ENCODE data around the gene PHOX2B.

Gene PHOX2B

GRCh38 chr4:41785665-41786064 is 37.1 kb upstream of the PHOX2B start:
- no peaks in the 10 kb centered on the region for H3K79me2 ChIP-seq (ENCODE audit: insufficient read depth, low read length)
- no peak overlapping the region for H3K9ac ChIP-seq (ENCODE audit: low read depth, low read length)
- ATAC-seq (ENCODE audit: insufficient read depth, low read depth) (no peak), DNase-seq (no peak)
- H3K4me3 ChIP-seq (ENCODE audit: low read depth in 1 of 2, low read length in 2 of 2), result no peak overlapping the region
- H3K36me3 ChIP-seq (ENCODE audit: insufficient read depth, low read length), result no peaks in the 10 kb centered on the region
- H3K4me1 ChIP-seq (ENCODE audit: insufficient read depth, low read length), result no peaks in the 10 kb centered on the region
- H3K9me3 ChIP-seq (ENCODE audit: insufficient read depth, low read length, severe bottlenecking), result no peaks in the 10 kb centered on the region
- no peaks in the 10 kb centered on the region for H3K27me3 ChIP-seq (ENCODE audit: insufficient read depth, low read length, poor library complexity)
- no peak overlapping the region for H2AFZ ChIP-seq (ENCODE audit: low read depth, low read length)
- H3K4me2 ChIP-seq (ENCODE audit: insufficient read depth, low read length), result no peak overlapping the region
- TF ChIP-seq CTCF (IDR thresholded peaks at IDR 0.05; ENCODE audit: borderline replicate concordance, extremely low read depth, low read length, poor library complexity, severe bottlenecking), result no peak
- TF ChIP-seq EZH2 (IDR thresholded peaks at IDR 0.05; ENCODE audit: borderline replicate concordance, low read depth, low read length, severe bottlenecking), result no peak
- H3K27ac ChIP-seq (ENCODE audit: low read length), result no peak overlapping the region
- H4K20me1 ChIP-seq (ENCODE audit: insufficient read depth, low read length), result no peaks in the 10 kb centered on the region

- no peaks in the 10 kb centered on the region for H4K20me1 ChIP-seq (ENCODE audit: insufficient read depth, low read length)
- H3K4me1 ChIP-seq (ENCODE audit: insufficient read depth, low read length), result no peaks in the 10 kb centered on the region
Measured at GRCh38 chr4:41784191-41784979, 35.9 kb upstream of the PHOX2B start.

GRCh38 chr4:41776466-41776865 is 27.9 kb upstream of the PHOX2B start:
- no peaks in the 10 kb centered on the region for H3K9me3 ChIP-seq (ENCODE audit: insufficient read depth, low read length, severe bottlenecking)
- ATAC-seq (ENCODE audit: insufficient read depth, low read depth), result no peak
- H3K36me3 ChIP-seq (ENCODE audit: insufficient read depth, low read length), result no peaks in the 10 kb centered on the region
- H3K27me3 ChIP-seq (ENCODE audit: insufficient read depth, low read length, poor library complexity), result no peaks in the 10 kb centered on the region
- no peak for TF ChIP-seq CTCF (IDR thresholded peaks at IDR 0.05; ENCODE audit: borderline replicate concordance, extremely low read depth, low read length, poor library complexity, severe bottlenecking)
- no peak for TF ChIP-seq EZH2 (IDR thresholded peaks at IDR 0.05; ENCODE audit: borderline replicate concordance, low read depth, low read length, severe bottlenecking)
- H3K27ac ChIP-seq (ENCODE audit: low read length), result no peak overlapping the region
- H4K20me1 ChIP-seq (ENCODE audit: insufficient read depth, low read length), result no peaks in the 10 kb centered on the region
- no peak overlapping the region for H3K4me3 ChIP-seq (ENCODE audit: low read depth in 1 of 2, low read length in 2 of 2)
- H3K79me2 ChIP-seq (ENCODE audit: insufficient read depth, low read length), result no peaks in the 10 kb centered on the region
- no peak overlapping the region for H3K9ac ChIP-seq (ENCODE audit: low read depth, low read length)
- DNase-seq, result no peak
- no peak overlapping the region for H2AFZ ChIP-seq (ENCODE audit: low read depth, low read length)
- no peak overlapping the region for H3K4me2 ChIP-seq (ENCODE audit: insufficient read depth, low read length)
- no peaks in the 10 kb centered on the region for H3K4me1 ChIP-seq (ENCODE audit: insufficient read depth, low read length)

More at GRCh38 chr4:41784191-41784979, 35.9 kb upstream of the PHOX2B start:
- no peaks in the 10 kb centered on the region for H3K27me3 ChIP-seq (ENCODE audit: insufficient read depth, low read length, poor library complexity)
- no peak overlapping the region for H2AFZ ChIP-seq (ENCODE audit: low read depth, low read length)
- H3K4me2 ChIP-seq (ENCODE audit: insufficient read depth, low read length), result no peak overlapping the region
- H3K27ac ChIP-seq (ENCODE audit: low read length), result no peak overlapping the region
- no peak for ATAC-seq (ENCODE audit: insufficient read depth, low read depth)
- no peak for DNase-seq
- H3K79me2 ChIP-seq (ENCODE audit: insufficient read depth, low read length), result no peaks in the 10 kb centered on the region
- no peak for TF ChIP-seq CTCF (IDR thresholded peaks at IDR 0.05; ENCODE audit: borderline replicate concordance, extremely low read depth, low read length, poor library complexity, severe bottlenecking)
- TF ChIP-seq EZH2 (IDR thresholded peaks at IDR 0.05; ENCODE audit: borderline replicate concordance, low read depth, low read length, severe bottlenecking), result no peak
- no peaks in the 10 kb centered on the region for H3K36me3 ChIP-seq (ENCODE audit: insufficient read depth, low read length)
- no peaks in the 10 kb centered on the region for H3K9me3 ChIP-seq (ENCODE audit: insufficient read depth, low read length, severe bottlenecking)
- no peak overlapping the region for H3K4me3 ChIP-seq (ENCODE audit: low read depth in 1 of 2, low read length in 2 of 2)
- H3K9ac ChIP-seq (ENCODE audit: low read depth, low read length), result no peak overlapping the region

All from DND-41 (cell line).